Heart left ventricle (tissue), 16 donors: Measurements from ENCODE around the gene RHOC. TPM values are rescaled to one million over a fixed set of nuclear protein-coding genes. Genes with fewer than 3 reads are reported as not detected.
"Not testable (repeated sequence)": the region's sequence is repeated elsewhere in the genome, so short reads cannot be mapped to it uniquely, and the experiment has no call there.

Source experiments
- ATAC-seq, 4 donors: fragments of 200-7000 bp; cut with Tn5 transposase; one replicate each; pipeline ENCODE4 v1.9.1; 2020 to 2022; ENCODE audit warnings: moderate library complexity in 4 of 4, mild to moderate bottlenecking in 3 of 4, moderate number of reproducible peaks in 1 of 4
- DNase-seq, 5 donors: peaks; one replicate each; pipeline ENCODE4 v3.0.0-alpha.2; 2020
- H3K27ac ChIP-seq, 12 donors: fragments of 200-600 bp; sonication (generic) in 4 of 12; one replicate each; pipeline versions ENCODE4 v1.5.0 to v1.8.0; 2016 to 2022; ENCODE audit warnings: mild to moderate bottlenecking in 2 of 12
- H3K27me3 ChIP-seq, 9 donors: fragments of 200-600 bp; sonication (generic) in 2 of 9; one replicate each; pipeline versions ENCODE4 v1.5.1 to v1.8.0; 2016 to 2022; ENCODE audit warnings: mild to moderate bottlenecking in 3 of 9
- H3K36me3 ChIP-seq, 9 donors: fragments of 200-600 bp; sonication (generic) in 2 of 9; one replicate each; pipeline versions ENCODE4 v1.5.0 to v1.8.0; 2018 to 2022; ENCODE audit warnings: mild to moderate bottlenecking in 2 of 9
- H3K4me1 ChIP-seq, 12 donors: fragments of 200-600 bp; sonication (generic) in 4 of 12; one replicate each; pipeline versions ENCODE4 v1.5.0 to v1.8.0; 2016 to 2022; ENCODE audit warnings: mild to moderate bottlenecking in 3 of 12
- H3K4me3 ChIP-seq, 12 donors: fragments of 200-600 bp; sonication (generic) in 4 of 12; one replicate each; pipeline versions ENCODE4 v1.5.0 to v1.8.0; 2017 to 2022; ENCODE audit warnings: mild to moderate bottlenecking in 9 of 12, moderate library complexity in 4 of 12
- H3K9me3 ChIP-seq, 12 donors: fragments of 200-600 bp; sonication (generic) in 4 of 12; one replicate each; pipeline versions ENCODE4 v1.5.0 to v1.8.0; 2016 to 2022; ENCODE audit warnings: mild to moderate bottlenecking in 1 of 12
- POLR2A ChIP-seq, 2 donors: fragments of 450-650 bp; IDR thresholded peaks; one replicate each; pipeline ENCODE4 v1.6.1; 2017; ENCODE audit warnings: antibody characterized with exemption in 2 of 2, mild to moderate bottlenecking in 2 of 2, moderate library complexity in 2 of 2
- WGBS, 4 donors: extraction: QIAGEN DNeasy Blood & Tissue Kit in 2 of 4; methylation state at CpG; one replicate each; pipeline versions ENCODE4 v1.1.5 to v1.1.7; 2013 to 2018; 5-methylcytosine and 5-hydroxymethylcytosine counted together
- intact Hi-C, 10 donors: fragments of 100-400 bp; cut with DNase I; formaldehyde crosslinking; loops; one replicate each; pipeline versions ENCODE4 v1.11.1 to v1.14.2; 2022
- polyA plus RNA-seq, 2 donors: library from polyadenylated mRNA; stranded (reverse); fragments of 200-250 nt; gene quantifications; one replicate each; pipeline ENCODE4 v1.2.3, GENCODE V29; 2013
- total RNA-seq, 9 donors: library from RNA; depleted of rRNA in 2 of 9; stranded (reverse); fragments of >200 nt in 2 of 9; fragmentation: NEBNext Ultra II Directional in 3 of 9; extraction: Animal tissue kit (Norgen Biotek cat#: 25700) in 3 of 9; gene quantifications; one replicate each; pipeline versions ENCODE4 v1.1.0 to v1.2.4, GENCODE V29; 2016 to 2023
- TF ChIP-seq, protein P1 (sequence below), 12 donors: fragments of 200-600 bp; sonication (generic) in 4 of 12; IDR thresholded peaks; one replicate each; pipeline versions ENCODE4 v1.5.0 to v1.8.0; 2018 to 2022; ENCODE audit warnings: antibody characterized with exemption in 12 of 12, mild to moderate bottlenecking in 5 of 12
- donor health status: ischemic (EF 13 %, LVEDD 7.1; RV severe dilation, severe dysfunction).
- donor health status: healthy with polysubstance abuse.
- donor health status: DM: no; HTN: yes; CAD: no.
- donor health status: DM: no; HTN: no; CAD: no.
- donor health status: ischemic (EF 25% LVEDD 6.9; RV normal size, moderate dysfunction).
- donor health status: ischemic (EF 25% LVEDD 5.7; RV mildly dilated, moderate dysfunction).
- donor health status: healthy.
- donor health status: DM: yes; HTN: yes; CAD: no.
- donor health status: ischemic (EF 35%, LVEDD 5.7; RV mildly dilated, moderate dysfunction).
- donor health status: nonischemic (EF 11% LVEDD 7.7; RV severe dilation, severe dysfunction).
- donor health status: DM: yes; HTN: yes; CAD: no.
- donor health status: PGD.
- donor health status: ischemic (EF 29% LVEDD 5.4; RV normal size, mild dysfunction).
- donor health status: nonischemic (EF 23%, LVEDD 6.1; RV moderate dilation, normal function).

Gene RHOC
- total and polyA plus RNA-seq, 11 donors: 147 to 443 (median 217) TPM

GRCh38 chr1:112723511-112723839, 16.5 kb upstream of the RHOC start:
- DNase-seq: no peak
- 77 to 91% (median 80%) methylated on average over 8 of the region's 8 CpGs for WGBS, 4 donors
- intact Hi-C loops: loop anchor here in 1 of 10 donors (10.0 kb wide), 1 partner anchor 141 kb away; no protein-coding TSS in a partner anchor
- Histone ChIP-seq H3K27me3 (peaks cover 0 to 12% (median 0%) of the 10 kb centered on the region in 9 donors), H3K9me3 (no peaks in the 10 kb centered on the region), H3K4me1 (peaks cover 0 to 17% (median 9%) of the 10 kb centered on the region in 12 donors), H3K27ac (no peak overlapping the region), H3K36me3 (no peaks in the 10 kb centered on the region), H3K4me3 (no peak overlapping the region)
- TF ChIP-seq POLR2A (IDR thresholded peaks at IDR 0.05): no peak
- TF ChIP-seq, protein P1, sequence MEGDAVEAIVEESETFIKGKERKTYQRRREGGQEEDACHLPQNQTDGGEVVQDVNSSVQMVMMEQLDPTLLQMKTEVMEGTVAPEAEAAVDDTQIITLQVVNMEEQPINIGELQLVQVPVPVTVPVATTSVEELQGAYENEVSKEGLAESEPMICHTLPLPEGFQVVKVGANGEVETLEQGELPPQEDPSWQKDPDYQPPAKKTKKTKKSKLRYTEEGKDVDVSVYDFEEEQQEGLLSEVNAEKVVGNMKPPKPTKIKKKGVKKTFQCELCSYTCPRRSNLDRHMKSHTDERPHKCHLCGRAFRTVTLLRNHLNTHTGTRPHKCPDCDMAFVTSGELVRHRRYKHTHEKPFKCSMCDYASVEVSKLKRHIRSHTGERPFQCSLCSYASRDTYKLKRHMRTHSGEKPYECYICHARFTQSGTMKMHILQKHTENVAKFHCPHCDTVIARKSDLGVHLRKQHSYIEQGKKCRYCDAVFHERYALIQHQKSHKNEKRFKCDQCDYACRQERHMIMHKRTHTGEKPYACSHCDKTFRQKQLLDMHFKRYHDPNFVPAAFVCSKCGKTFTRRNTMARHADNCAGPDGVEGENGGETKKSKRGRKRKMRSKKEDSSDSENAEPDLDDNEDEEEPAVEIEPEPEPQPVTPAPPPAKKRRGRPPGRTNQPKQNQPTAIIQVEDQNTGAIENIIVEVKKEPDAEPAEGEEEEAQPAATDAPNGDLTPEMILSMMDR (IDR thresholded peaks at IDR 0.05): no peak
- ATAC-seq: no peak

GRCh38 chr1:112722601-112723510, 15.9 kb upstream of the RHOC start:
- peaks cover 0 to 12% (median 0%) of the 10 kb centered on the region in 9 donors for H3K27me3 ChIP-seq
- intact Hi-C loops: loop anchor here in 1 of 10 donors (10.0 kb wide), 1 partner anchor 142 kb away; no protein-coding TSS in a partner anchor
- H3K27ac ChIP-seq: no peak overlapping the region
- H3K36me3 ChIP-seq: no peaks in the 10 kb centered on the region
- peaks cover 0 to 21% (median 10%) of the 10 kb centered on the region in 12 donors for H3K4me1 ChIP-seq
- no peaks in the 10 kb centered on the region for H3K9me3 ChIP-seq
- H3K4me3 ChIP-seq: peak overlapping the region in 10 of 12 donors; percentile 12 to 42 (median 28)
- 26 to 36% (median 33%) methylated on average over 15 to 35 of the region's 35 CpGs for WGBS, 4 donors
- TF ChIP-seq, protein P1 (IDR thresholded peaks at IDR 0.05): no peak
- TF ChIP-seq POLR2A (IDR thresholded peaks at IDR 0.05): no peak
- ATAC-seq: peak in 3 of 4 donors; percentile 19 to 44 (median 31)
- no peak for DNase-seq

DNA sequence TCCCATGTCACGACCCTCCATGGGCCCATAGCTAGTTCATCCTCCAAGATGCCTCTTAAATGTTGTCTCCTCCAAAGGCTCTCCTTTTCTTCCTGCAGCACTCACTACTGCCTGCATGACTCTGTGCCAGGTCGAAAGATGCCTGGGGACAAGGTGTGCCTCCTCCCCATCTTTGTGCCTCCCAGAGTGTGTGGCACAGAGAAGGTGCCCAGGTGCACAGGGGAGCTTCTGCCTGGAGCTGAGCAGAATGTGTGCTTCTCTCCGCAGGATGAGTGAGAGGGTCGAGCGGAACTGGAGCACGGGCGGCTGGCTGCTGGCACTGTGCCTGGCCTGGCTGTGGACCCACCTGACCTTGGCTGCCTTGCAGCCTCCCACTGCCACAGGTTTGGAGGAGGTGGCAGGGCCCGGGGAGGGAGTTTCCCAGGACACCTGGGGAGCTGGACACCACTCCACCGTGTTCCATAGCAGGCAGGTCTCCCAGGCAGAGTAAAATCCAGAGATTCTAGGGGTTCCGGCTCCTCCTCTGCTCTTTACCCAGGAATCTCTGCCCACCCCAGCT, 15.1 kb upstream of the RHOC start:
- peak overlapping the region in 1 of 12 donors; percentile 34 for H3K4me3 ChIP-seq
- intact Hi-C loops: loop anchor here in 1 of 10 donors (10.0 kb wide), 1 partner anchor 143 kb away; no protein-coding TSS in a partner anchor
- DNase-seq: no peak

DNA sequence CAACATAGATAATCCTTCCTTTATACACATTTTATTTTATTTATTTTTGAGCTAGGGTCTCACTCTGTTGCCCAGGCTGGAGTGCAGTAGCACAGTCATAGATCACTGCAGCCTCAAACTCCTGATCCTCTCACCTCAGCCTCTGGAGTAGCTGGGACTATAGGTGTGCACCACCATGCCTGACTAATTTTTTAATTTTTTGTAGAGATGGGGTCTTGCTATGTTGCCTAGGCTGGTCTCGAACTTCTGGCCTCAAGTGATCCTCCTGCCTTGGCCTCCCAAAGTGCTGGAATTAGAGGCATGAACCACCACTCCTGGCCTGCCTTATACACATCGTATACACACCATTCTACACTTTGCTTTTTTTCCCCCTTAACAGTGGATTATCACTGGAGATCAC, 14.4 kb upstream of the RHOC start:
- not testable (repeated sequence) for H3K27ac ChIP-seq, DNase-seq, H3K36me3 ChIP-seq, H3K4me3 ChIP-seq, ATAC-seq, H3K9me3 ChIP-seq
- WGBS, 4 donors: 94 to 98% (median 97%) methylated on average over 2 of the region's 2 CpGs
- intact Hi-C loops: loop anchor here in 1 of 10 donors (10.0 kb wide), 1 partner anchor 144 kb away; no protein-coding TSS in a partner anchor
- Histone ChIP-seq H3K4me1 (peaks cover 0 to 21% (median 10%) of the 10 kb centered on the region in 12 donors), H3K27me3 (peaks cover 0 to 12% (median 0%) of the 10 kb centered on the region in 9 donors)

More for the DNA sequence above, 15.1 kb upstream of the RHOC start:
- H3K4me1 ChIP-seq: peaks cover 0 to 21% (median 10%) of the 10 kb centered on the region in 12 donors
- H3K36me3 ChIP-seq: no peaks in the 10 kb centered on the region
- 50 to 62% (median 53%) methylated on average over 9 to 10 of the region's 10 CpGs for WGBS, 4 donors
- H3K27ac ChIP-seq: no peak overlapping the region
- H3K27me3 ChIP-seq: peaks cover 0 to 12% (median 0%) of the 10 kb centered on the region in 9 donors
- TF ChIP-seq POLR2A (IDR thresholded peaks at IDR 0.05): no peak
- TF ChIP-seq, protein P1 (IDR thresholded peaks at IDR 0.05): no peak
- H3K9me3 ChIP-seq: no peaks in the 10 kb centered on the region
- no peak for ATAC-seq
